CD4-positive, alpha-beta T cell treated with Interleukin-10 for 1 hour (primary cell): Measurements from ENCODE around the gene MYLK.

Experiments used
- DNase-seq: peaks from one replicate; pipeline ENCODE4 v3.0.0-alpha.2; 2020

Gene MYLK

GRCh38 chr3:123693584-123694190, 190.4 kb downstream of the MYLK start:
- peak; percentile 2 for DNase-seq

DNA sequence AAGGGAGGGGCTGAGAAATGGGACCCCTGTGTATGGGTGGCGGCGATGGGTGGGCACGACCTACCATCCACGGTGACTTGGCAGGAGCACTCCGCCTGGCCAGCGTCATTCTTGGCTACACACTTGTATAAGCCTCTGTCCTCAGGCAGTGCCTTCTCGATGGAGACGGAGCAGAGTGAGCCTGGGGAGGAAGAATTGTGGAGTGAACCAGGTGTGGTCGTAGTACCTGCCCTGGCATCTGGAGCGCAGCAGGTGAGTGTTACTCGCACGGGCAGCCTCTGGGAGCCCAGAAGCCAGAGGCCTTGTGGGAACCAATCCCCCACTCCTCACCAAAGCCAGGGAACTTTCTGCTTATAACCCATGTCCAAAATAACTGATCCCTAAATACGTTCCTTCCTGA, 191.5 kb downstream of the MYLK start:
- no peak for DNase-seq

GRCh38 chr3:123692041-123692440, 192.1 kb downstream of the MYLK start:
- no peak for DNase-seq

- no peak for DNase-seq
Measured at GRCh38 chr3:123689831-123690230, 194.3 kb downstream of the MYLK start.

DNA sequence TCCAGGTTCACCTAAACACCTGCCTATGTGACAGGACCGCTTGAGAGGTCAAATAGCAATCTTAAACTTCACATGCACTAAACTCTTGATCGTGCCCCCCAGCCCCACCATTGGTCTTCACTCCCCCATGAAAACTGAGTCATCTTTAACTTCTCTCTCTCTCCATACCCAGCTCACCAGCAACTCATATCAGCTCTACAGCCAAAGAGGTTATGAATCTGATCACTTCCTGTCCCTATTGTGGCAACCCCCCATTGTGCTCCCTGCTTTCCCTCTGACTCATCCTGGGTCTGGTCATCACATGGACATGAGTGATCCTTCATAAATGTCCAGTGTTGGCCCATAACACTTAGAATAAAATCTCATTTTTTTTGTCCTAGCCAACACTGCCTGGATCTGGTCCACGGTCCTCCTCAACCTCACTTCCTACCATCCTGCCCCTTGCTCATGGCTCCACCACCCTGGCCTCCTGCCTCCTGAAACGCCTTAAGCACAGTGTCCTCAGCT, 195.8 kb downstream of the MYLK start:
- no peak for DNase-seq

DNA sequence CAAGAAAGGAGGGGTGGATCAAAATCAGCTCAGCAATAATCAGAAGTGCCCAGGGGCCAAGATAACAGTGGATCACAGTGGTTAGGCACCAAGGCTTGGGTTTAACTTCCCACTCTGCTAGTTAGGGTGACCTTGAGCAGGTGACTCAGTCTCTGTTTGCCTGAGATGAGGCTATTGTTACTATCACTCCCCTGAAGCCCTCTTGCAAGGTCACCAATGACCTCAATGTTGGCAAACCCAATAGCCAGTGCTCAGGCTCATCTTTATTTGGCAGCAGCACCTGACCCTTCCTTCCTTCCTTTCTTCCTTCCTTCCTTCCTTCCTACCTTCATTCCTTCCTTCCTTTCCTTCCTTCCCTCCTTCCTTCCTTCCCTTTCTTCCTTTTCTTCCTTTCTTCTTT, 196.8 kb downstream of the MYLK start:
- no peak for DNase-seq

- DNase-seq, result no peak
Measured at GRCh38 chr3:123686251-123686650, 197.9 kb downstream of the MYLK start.

GRCh38 chr3:123685780-123686179, 198.4 kb downstream of the MYLK start:
- DNase-seq, result no peak

- no peak for DNase-seq
Measured at GRCh38 chr3:123684636-123685035, 199.5 kb downstream of the MYLK start.

GRCh38 chr3:123684209-123684608, 199.9 kb downstream of the MYLK start:
- no peak for DNase-seq

- DNase-seq, result no peak
Measured at GRCh38 chr3:123683505-123684154, 200.5 kb downstream of the MYLK start.

- no peak for DNase-seq
Measured at GRCh38 chr3:123682781-123683504, 201.2 kb downstream of the MYLK start.

- DNase-seq, result no peak
Measured at GRCh38 chr3:123682302-123682701, 201.8 kb downstream of the MYLK start.

DNA sequence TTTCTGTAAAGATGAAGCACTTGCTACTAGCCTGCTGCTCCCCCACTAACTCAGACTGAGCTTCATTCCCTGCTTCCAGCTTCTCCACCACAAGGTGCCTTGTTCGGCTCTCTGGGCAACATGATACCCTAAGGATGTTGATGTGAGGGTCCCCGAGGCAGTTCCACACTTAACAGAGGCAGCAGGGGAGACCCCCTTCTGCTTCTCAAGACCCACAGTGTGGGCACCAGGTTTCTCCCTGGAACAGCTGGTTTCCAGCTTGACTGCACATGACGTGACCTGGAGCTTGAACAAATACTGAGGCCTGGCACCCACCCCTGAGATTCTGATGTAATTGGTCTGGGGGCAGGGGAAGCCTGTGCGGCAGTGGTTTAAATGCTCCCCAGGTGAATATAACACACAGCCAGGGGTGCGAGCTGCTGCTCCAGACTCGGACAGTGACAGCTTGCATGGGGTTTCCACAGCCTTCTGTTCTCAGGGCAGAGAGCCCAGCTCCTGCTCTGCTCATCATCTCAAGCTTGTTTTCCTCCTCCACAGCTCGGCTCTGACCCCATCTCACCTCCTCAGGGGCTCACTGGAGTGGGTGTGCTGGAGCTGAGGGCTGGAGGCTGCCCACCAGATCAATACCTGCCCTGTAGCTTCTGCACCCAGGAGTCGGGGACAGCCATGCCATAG, 204.3 kb downstream of the MYLK start:
- no peak for DNase-seq

- no peak for DNase-seq
Measured at GRCh38 chr3:123678108-123678511, 206.0 kb downstream of the MYLK start.

- no peak for DNase-seq
Measured at GRCh38 chr3:123672429-123673146, 211.5 kb downstream of the MYLK start.

DNA sequence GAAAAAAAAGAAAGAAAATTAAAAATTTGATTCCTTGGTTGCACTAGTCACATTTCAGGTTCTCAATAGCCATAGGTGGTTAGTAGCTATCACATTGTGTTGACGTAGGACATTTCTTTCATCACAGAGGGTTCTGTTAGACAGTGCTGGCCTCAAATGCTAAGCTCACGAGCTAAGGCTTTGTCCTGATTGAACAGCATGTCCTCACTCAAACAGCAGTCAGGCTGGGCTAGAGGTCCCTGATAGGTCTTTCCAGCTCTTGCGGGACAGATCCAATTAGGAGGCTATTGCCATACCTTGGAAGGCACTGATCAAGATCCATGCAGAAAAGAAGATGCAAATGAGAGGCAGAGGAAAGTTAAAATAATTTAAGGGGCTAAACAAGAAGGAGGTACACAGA, 213.4 kb downstream of the MYLK start:
- no peak for DNase-seq

DNA sequence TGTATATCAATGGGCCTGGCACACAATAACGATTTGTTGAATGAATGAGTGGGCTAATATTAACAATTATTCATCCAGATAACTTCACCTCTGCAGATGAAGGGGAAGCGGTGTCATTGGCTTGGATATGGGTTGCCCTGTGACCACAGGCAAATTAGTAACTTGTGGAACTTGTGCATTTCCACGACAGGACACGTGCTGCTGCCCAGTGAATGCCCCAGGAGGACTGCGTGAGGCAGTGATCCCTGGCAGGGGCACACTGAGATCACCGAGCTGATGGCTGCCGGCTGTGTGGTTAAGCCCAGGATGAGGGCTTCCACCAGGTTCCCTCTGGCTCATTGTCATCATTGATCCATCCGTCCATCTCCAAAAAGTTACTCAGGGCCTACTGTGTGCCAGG, 215.2 kb downstream of the MYLK start:
- no peak for DNase-seq

GRCh38 chr3:123667784-123668183, 216.3 kb downstream of the MYLK start:
- DNase-seq, result no peak

- no peak for DNase-seq
Measured at GRCh38 chr3:123664753-123665152, 219.4 kb downstream of the MYLK start.

DNA sequence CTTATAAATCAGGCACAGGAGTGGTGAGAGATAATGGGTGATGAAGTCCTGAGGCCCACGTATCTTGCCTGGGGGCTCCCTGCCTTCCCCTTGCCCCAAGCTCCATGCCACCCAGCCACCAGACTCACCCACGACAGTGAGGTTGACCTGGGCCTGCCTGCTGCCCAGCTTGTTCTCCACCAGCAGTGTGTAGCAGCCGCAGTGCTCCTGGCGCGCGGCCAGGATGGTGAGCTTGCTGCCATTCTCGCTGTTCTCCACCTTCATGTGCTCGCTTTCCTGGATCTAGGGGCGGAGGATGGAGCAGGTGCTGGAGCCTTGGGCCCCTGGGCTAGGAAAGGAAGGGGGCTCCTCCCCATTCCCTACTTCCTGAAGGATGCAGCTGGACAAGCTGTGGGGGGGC, 220.2 kb downstream of the MYLK start:
- no peak for DNase-seq

- no peak for DNase-seq
Measured at GRCh38 chr3:123661973-123662372, 222.2 kb downstream of the MYLK start.

DNA sequence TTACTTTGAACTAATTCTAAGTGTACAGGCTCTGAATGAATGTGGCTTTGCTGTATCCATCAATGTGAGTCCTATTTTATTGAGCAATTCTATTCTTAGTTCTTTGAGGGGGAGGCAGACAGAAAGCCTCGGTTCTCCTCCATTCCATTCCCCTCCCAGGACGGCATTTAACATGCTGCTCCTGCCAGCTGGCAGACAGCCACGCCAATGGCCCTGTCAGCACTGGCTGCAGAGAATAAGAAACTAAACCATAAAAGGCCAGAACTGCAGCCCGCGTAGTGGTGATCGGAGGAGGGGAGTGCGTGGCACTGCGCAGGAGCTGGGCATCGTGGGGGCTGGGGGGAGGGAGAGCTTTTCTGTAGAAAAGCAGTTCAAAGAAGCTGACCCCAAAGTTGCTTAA, 223.2 kb downstream of the MYLK start:
- no peak for DNase-seq
